Kidney epithelial cell (primary cell): ENCODE data around the gene SOWAHB. TPM values are rescaled to one million over a fixed set of nuclear protein-coding genes. Genes with fewer than 3 reads are reported as not detected.

Experiments used
- DNase-seq: peaks from one replicate; pipeline ENCODE4 v3.0.0-alpha.2; 2010; ENCODE audit warnings: low read depth
- H3K27me3 ChIP-seq: 2 replicates; pipeline ENCODE4 v1.6.0; 2011; ENCODE audit warnings: low read length; ENCODE audit not compliant: control insufficient read depth, insufficient read depth
- H3K36me3 ChIP-seq: 2 replicates; pipeline ENCODE4 v1.5.1; 2011; ENCODE audit warnings: low read length; ENCODE audit not compliant: control insufficient read depth, insufficient read depth
- H3K4me3 ChIP-seq: 2 replicates; pipeline ENCODE4 v1.5.1; 2011; ENCODE audit warnings: low read depth, mild to moderate bottlenecking, control low read depth, low read length
- CTCF ChIP-seq: IDR thresholded peaks from 2 replicates; pipeline ENCODE4 v1.5.1; 2011; ENCODE audit warnings: mild to moderate bottlenecking, moderate library complexity, low read length, control low read depth, inconsistent platforms; ENCODE audit not compliant: insufficient read depth, poor library complexity, severe bottlenecking
- total RNA-seq: library from RNA; depleted of rRNA; stranded (reverse); fragments of >200 nt; gene quantifications from 2 replicates; pipeline ENCODE4 v1.2.3, GENCODE V29; 2015

Gene SOWAHB
- total RNA-seq, 1 donor from 2014 or later, result 21.3 TPM

- no peaks in the 10 kb centered on the region for H3K36me3 ChIP-seq
- TF ChIP-seq CTCF, result no peak
- no peaks in the 10 kb centered on the region for H3K27me3 ChIP-seq
- H3K4me3 ChIP-seq, result no peak overlapping the region
- no peak for DNase-seq
Observed at GRCh38 chr4:76931576-76932276, 33.8 kb upstream of the SOWAHB start.

- Histone ChIP-seq H3K27me3 (no peaks in the 10 kb centered on the region), H3K36me3 (no peaks in the 10 kb centered on the region), H3K4me3 (no peak overlapping the region)
- no peak for TF ChIP-seq CTCF
- DNase-seq, result no peak
Observed at GRCh38 chr4:76931087-76931486, 33.1 kb upstream of the SOWAHB start.

GRCh38 chr4:76930685-76931084, 32.7 kb upstream of the SOWAHB start:
- DNase-seq, result no peak
- H3K4me3 ChIP-seq, result no peak overlapping the region
- no peaks in the 10 kb centered on the region for H3K27me3 ChIP-seq
- no peaks in the 10 kb centered on the region for H3K36me3 ChIP-seq
- TF ChIP-seq CTCF, result no peak

- Histone ChIP-seq H3K36me3 (no peaks in the 10 kb centered on the region), H3K4me3 (no peak overlapping the region), H3K27me3 (no peaks in the 10 kb centered on the region)
- DNase-seq, result no peak
- no peak for TF ChIP-seq CTCF
Observed at GRCh38 chr4:76926841-76927240, 28.9 kb upstream of the SOWAHB start.

GRCh38 chr4:76923619-76924357, 25.8 kb upstream of the SOWAHB start:
- Histone ChIP-seq H3K4me3 (no peak overlapping the region), H3K36me3 (no peaks in the 10 kb centered on the region), H3K27me3 (no peaks in the 10 kb centered on the region)
- DNase-seq, result no peak
- TF ChIP-seq CTCF, result no peak

GRCh38 chr4:76920715-76921114, 22.8 kb upstream of the SOWAHB start:
- no peak for DNase-seq
- Histone ChIP-seq H3K4me3 (no peak overlapping the region), H3K27me3 (no peaks in the 10 kb centered on the region), H3K36me3 (no peaks in the 10 kb centered on the region)
- TF ChIP-seq CTCF, result no peak
